Lower leg skin (tissue), 4 donors: ENCODE results near the gene TSHZ2. TPM values are rescaled to one million over a fixed set of nuclear protein-coding genes. Genes with fewer than 3 reads are reported as not detected.

Experiments
- DNase-seq, 2 donors: peaks; one replicate each; pipeline ENCODE4 v3.0.0-alpha.2; 2019; ENCODE audit warnings: low spot score in 2 of 2
- H3K4me3 ChIP-seq: fragments of 200-600 bp; sonication (generic); 2 replicates; pipeline ENCODE4 v1.5.1; 2017; ENCODE audit warnings: mild to moderate bottlenecking, low read depth; ENCODE audit not compliant: poor library complexity, severe bottlenecking
- POLR2A ChIP-seq, 2 donors: fragments of 450-650 bp; IDR thresholded peaks; one replicate each; pipeline ENCODE4 v1.6.1; 2016 to 2017; ENCODE audit warnings: antibody characterized with exemption in 2 of 2, mild to moderate bottlenecking in 1 of 2, moderate library complexity in 1 of 2
- WGBS, 2 donors: methylation state at CpG; one replicate each; pipeline ENCODE4 v1.1.5; 2018; 5-methylcytosine and 5-hydroxymethylcytosine counted together
- intact Hi-C: fragments of 100-400 bp; cut with DNase I; formaldehyde crosslinking; loops from one replicate; pipeline ENCODE4 v1.15.0; 2023; ENCODE audit warnings: low total_unique reads
- total RNA-seq, 4 donors: library from RNA; depleted of rRNA; stranded (reverse); fragments of >200 nt; gene quantifications; one replicate each; pipeline ENCODE4 v1.1.0, GENCODE V29; 2016
- TF ChIP-seq, protein P1 (sequence below), 3 donors: fragments of 450-650 bp; IDR thresholded peaks; one replicate each; pipeline ENCODE4 v1.5.1; 2016; ENCODE audit warnings: antibody characterized with exemption in 3 of 3, mild to moderate bottlenecking in 3 of 3, moderate library complexity in 2 of 3

TSHZ2 gene
- total RNA-seq, 4 donors from 2014 or later: 8.1 to 25.7 (median 10.5) TPM

DNA sequence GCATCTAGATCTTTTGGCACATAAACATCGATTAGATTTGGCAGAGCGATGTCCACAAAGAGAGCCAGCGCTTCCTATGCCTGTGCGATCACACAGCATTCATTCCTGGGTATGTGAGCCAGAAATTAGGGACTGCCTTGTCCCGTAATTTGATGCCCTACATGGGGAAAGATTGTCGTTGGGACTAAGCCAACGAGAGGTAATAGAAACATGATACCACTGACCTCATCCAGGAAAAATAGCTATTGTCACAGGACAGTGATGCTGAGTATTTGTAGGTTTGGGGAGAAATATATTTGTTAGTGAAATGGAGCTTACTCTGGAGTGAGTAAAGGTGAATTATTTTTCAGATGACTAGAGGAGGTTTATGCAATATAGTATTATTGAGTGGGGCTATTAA, 154.0 kb downstream of the TSHZ2 start:
- WGBS, 2 donors: 61 to 68% methylated on average over 7 of the region's 7 CpGs

DNA sequence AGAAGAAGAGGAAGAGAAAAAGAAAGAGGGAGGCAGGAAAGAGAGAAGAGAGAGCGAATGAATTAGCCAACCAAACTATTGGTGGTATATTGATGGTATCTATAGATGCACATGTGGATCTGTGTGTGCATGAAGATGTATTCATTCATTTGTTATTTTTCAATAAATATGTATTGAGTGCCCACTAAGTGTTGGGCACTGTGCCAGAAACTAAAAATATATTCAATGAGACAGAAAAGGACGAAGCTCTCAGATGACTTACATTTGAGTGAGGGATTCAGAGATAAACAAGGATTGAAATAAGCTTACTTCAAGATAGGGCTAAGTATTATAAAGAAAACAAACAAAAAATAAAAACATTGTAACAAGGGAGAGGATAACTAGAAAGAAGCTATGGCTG, 154.9 kb downstream of the TSHZ2 start:
- TF ChIP-seq, protein P1, sequence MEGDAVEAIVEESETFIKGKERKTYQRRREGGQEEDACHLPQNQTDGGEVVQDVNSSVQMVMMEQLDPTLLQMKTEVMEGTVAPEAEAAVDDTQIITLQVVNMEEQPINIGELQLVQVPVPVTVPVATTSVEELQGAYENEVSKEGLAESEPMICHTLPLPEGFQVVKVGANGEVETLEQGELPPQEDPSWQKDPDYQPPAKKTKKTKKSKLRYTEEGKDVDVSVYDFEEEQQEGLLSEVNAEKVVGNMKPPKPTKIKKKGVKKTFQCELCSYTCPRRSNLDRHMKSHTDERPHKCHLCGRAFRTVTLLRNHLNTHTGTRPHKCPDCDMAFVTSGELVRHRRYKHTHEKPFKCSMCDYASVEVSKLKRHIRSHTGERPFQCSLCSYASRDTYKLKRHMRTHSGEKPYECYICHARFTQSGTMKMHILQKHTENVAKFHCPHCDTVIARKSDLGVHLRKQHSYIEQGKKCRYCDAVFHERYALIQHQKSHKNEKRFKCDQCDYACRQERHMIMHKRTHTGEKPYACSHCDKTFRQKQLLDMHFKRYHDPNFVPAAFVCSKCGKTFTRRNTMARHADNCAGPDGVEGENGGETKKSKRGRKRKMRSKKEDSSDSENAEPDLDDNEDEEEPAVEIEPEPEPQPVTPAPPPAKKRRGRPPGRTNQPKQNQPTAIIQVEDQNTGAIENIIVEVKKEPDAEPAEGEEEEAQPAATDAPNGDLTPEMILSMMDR (IDR thresholded peaks at IDR 0.05): no peak
- no peak for TF ChIP-seq POLR2A (IDR thresholded peaks at IDR 0.05)
- WGBS, 2 donors: 83 to 84% methylated on average over 2 of the region's 2 CpGs
- intact Hi-C loops: no loop called here

More for the DNA sequence above, 154.0 kb downstream of the TSHZ2 start:
- TF ChIP-seq, protein P1 (IDR thresholded peaks at IDR 0.05): no peak
- no peak for TF ChIP-seq POLR2A (IDR thresholded peaks at IDR 0.05)
- no peak for DNase-seq
- no peak overlapping the region for H3K4me3 ChIP-seq
- intact Hi-C loops: no loop called here

DNA sequence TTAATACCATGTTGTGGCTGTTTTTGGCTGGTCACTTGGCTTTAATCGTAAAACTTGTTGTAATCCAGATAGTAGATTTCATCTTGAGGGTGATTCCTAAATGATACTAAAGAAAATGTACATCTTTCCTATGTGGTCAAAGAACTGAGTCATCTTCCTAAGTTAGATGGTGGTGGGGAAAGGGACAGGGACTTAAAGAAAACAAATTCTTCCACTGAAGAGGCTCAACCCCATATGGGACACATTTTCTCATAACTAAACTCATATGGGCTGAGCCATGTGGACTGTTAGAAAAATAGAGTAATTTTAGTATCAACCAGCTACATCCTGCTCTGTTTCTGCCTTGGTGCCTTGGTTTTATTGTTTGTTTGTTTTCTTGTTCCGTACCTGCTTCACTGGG, 155.8 kb downstream of the TSHZ2 start:
- 55 to 80% methylated on average over 2 of the region's 2 CpGs for WGBS, 2 donors
- TF ChIP-seq POLR2A (IDR thresholded peaks at IDR 0.05): no peak
- TF ChIP-seq, protein P1 (IDR thresholded peaks at IDR 0.05): no peak
- H3K4me3 ChIP-seq: no peak overlapping the region
- intact Hi-C loops: no loop called here
- DNase-seq: no peak

More for the DNA sequence above, 154.9 kb downstream of the TSHZ2 start:
- H3K4me3 ChIP-seq: no peak overlapping the region
- no peak for DNase-seq

DNA sequence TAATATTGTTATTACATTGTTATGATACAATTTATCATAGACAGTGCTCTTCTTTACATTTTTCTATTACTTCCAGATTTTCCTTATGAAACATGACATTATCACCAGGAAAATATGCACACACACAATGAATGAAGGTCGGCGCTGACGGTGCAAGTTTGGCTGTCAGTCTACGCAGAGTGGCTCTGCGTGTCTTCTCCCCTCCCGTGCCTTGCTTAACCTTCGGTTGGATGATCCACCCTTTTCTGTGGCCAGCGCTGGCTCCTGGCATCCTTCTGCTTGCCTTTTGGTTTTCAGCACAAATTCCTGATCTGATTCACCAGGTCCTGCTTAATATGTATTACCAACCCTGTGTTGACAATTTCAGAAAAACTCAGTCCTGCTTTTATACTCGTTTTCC, 157.4 kb downstream of the TSHZ2 start:
- intact Hi-C loops: no loop called here
- WGBS, 2 donors: 63 to 80% methylated on average over 9 of the region's 9 CpGs
- TF ChIP-seq, protein P1 (IDR thresholded peaks at IDR 0.05): no peak
- TF ChIP-seq POLR2A (IDR thresholded peaks at IDR 0.05): no peak
- H3K4me3 ChIP-seq: no peak overlapping the region
- DNase-seq: no peak

DNA sequence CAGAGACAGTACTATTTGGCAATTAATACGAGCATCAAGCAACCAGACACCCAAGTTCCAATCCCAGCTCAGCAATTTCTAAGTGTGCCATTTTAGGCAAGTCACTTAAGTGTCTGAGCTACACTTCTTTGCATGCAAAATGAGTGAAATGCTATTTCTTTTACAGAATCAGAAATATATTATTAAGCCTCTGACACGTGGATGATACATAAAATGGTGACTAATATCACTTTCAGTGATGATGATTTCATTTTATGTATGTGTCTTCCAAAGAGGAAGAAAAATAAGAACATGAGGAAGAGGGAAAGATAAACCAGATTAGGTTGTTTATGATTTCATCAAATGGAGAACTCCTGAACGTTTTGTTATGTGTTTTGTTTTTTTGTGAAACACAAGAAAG, 158.6 kb downstream of the TSHZ2 start:
- no peak for TF ChIP-seq POLR2A (IDR thresholded peaks at IDR 0.05)
- TF ChIP-seq, protein P1 (IDR thresholded peaks at IDR 0.05): no peak
- DNase-seq: no peak
- 46 to 47% methylated on average over 3 of the region's 3 CpGs for WGBS, 2 donors
- intact Hi-C loops: no loop called here
- no peak overlapping the region for H3K4me3 ChIP-seq

DNA sequence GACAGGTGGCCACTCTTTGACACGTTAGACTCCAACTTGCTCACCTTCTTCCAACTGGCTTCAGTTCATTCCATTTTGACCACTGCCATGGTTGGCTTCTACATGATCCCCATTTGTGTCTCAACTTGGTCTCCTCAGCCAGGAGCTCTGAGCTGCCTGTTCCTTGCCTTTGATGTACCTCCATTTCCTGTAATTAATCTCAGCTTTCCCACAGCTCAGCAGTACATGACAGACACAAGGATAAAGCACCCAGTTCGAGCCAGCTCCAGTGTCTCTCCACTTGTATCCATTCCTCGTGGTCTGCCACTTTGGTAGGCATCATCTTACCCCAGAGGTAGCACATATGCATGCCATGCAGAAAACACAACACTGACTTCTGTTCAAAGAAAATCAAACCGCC, 161.0 kb downstream of the TSHZ2 start:
- DNase-seq: no peak
- TF ChIP-seq, protein P1 (IDR thresholded peaks at IDR 0.05): no peak
- TF ChIP-seq POLR2A (IDR thresholded peaks at IDR 0.05): no peak
- no peak overlapping the region for H3K4me3 ChIP-seq
- intact Hi-C loops: no loop called here
- 77 to 78% methylated on average over 4 of the region's 4 CpGs for WGBS, 2 donors
